ENCODE measurements around the gene MINDY4. TPM values are rescaled to one million over a fixed set of nuclear protein-coding genes. Genes with fewer than 3 reads are reported as not detected.

The MINDY4 gene
- total RNA-seq, 1 donor from 2014 or later: 5.3 TPM

DNA sequence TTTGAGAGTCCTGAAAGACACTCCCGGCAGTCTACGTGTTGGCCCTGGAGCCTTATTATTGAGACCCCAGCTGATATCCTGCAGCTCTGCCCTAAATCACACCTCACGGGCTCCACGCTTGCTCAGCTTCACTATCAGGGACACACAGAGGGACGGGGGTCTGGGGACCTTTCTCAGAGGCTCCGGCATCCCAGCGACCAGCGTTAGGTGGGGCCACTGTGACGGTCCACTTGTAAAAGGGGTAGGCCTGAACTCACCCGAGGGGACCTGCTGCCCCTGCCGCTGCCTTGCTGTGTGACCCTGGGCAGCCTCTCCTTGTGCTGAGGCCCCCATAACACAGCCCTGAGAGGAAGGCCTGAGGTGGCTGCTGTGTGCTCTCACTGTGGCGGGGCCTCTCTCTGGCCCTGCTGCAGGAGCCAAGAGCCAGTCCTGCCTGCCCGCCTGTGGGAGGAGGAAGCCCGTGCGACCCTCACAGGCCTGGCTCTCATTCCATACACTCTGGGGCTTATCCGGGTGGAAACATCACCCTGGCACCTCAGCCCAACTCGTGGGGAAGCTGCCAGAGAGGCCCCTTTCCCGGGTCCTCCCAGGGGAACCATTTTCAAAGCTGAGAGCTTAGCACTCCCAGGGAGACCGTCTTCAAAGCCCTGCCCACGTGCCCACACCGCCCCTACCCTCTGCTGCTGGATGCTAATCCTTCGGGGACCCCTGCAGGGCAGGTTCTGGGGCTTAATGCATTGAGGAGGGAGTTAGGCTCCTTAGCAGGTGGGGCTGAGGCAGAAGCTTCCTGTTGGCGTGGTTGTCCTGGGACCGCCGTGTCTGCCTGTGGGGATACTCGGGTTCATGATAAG is 162.1 kb downstream of the MINDY4 start:
- no peaks in the 10 kb centered on the region for H3K27me3 ChIP-seq (ENCODE audit: control insufficient read depth, insufficient read depth, low read length)
- no peaks in the 10 kb centered on the region for H3K36me3 ChIP-seq (ENCODE audit: control insufficient read depth, insufficient read depth, low read length)
- TF ChIP-seq, protein P1, sequence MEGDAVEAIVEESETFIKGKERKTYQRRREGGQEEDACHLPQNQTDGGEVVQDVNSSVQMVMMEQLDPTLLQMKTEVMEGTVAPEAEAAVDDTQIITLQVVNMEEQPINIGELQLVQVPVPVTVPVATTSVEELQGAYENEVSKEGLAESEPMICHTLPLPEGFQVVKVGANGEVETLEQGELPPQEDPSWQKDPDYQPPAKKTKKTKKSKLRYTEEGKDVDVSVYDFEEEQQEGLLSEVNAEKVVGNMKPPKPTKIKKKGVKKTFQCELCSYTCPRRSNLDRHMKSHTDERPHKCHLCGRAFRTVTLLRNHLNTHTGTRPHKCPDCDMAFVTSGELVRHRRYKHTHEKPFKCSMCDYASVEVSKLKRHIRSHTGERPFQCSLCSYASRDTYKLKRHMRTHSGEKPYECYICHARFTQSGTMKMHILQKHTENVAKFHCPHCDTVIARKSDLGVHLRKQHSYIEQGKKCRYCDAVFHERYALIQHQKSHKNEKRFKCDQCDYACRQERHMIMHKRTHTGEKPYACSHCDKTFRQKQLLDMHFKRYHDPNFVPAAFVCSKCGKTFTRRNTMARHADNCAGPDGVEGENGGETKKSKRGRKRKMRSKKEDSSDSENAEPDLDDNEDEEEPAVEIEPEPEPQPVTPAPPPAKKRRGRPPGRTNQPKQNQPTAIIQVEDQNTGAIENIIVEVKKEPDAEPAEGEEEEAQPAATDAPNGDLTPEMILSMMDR (IDR thresholded peaks at IDR 0.05; ENCODE audit: insufficient read depth, low read length, poor library complexity, severe bottlenecking): no peak
- no peak for DNase-seq (ENCODE audit: low read depth)
- H3K4me3 ChIP-seq (ENCODE audit: low read depth, low read length): no peak overlapping the region

DNA sequence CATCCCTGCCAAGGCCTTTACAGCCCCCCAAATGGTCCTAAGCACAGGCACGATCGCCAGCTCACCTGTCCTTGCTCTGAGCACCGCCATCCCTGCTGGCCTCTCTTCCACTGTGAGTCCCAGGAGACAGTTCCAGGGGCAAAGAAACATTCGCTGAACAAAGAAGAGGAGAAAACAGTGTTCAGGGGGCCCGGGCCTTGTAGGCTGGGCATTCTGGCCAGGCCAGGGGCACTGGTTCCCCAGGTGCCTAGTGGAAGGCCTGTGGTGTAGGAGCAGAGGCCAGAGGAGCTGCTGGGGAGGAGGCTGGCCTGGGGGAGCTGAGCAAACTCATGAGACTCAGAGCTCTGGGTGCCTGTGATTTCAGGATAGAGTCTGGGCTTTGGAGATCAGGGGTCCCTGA is 163.0 kb downstream of the MINDY4 start:
- Histone ChIP-seq H3K27me3 (ENCODE audit: control insufficient read depth, insufficient read depth, low read length) (no peaks in the 10 kb centered on the region), H3K4me3 (ENCODE audit: low read depth, low read length) (no peak overlapping the region), H3K36me3 (ENCODE audit: control insufficient read depth, insufficient read depth, low read length) (no peaks in the 10 kb centered on the region)
- TF ChIP-seq, protein P1 (IDR thresholded peaks at IDR 0.05; ENCODE audit: insufficient read depth, low read length, poor library complexity, severe bottlenecking): no peak
- no peak for DNase-seq (ENCODE audit: low read depth)

DNA sequence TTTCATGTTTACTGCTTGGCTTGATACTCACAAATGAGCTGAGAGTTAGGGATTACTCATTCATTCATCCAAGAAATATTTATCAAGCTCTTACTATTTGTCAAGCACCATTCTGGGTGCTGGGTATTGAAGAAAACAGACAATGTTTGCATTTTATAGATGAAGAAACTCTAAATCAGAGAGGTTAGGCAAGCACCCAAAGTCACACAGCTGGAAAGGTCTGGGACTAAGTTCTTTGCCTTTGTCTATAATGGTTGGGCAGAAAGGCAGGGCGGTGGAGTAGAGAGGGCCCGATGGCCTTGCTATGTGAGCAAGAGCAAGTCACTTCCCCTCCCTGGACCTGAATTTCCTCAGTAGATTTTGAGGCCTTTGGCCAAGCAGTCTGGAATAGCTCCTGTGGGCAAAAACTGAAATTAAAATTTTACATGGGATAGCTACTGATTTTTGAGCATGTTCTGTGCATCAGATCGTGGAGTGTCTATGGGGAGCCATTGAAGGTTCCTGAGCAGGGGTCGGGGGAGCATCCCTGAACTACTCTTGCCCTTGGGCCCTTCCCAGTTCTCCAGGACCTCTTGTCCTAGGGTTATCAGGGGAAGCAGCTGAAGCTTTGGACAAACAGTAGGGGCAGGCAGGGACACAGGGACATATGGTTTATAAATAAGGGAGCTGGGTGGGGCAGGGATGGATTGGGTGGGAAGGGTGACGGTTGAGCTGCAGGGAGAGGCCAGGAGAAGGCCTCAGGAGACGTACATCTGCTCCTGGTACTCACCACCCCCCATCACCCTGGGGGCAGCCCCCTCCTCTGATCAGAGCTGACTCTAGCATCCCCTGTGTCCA is 163.7 kb downstream of the MINDY4 start:
- H3K36me3 ChIP-seq (ENCODE audit: control insufficient read depth, insufficient read depth, low read length): no peaks in the 10 kb centered on the region
- no peak for DNase-seq (ENCODE audit: low read depth)
- TF ChIP-seq, protein P1 (IDR thresholded peaks at IDR 0.05; ENCODE audit: insufficient read depth, low read length, poor library complexity, severe bottlenecking): no peak
- no peak overlapping the region for H3K4me3 ChIP-seq (ENCODE audit: low read depth, low read length)
- H3K27me3 ChIP-seq (ENCODE audit: control insufficient read depth, insufficient read depth, low read length): no peaks in the 10 kb centered on the region

DNA sequence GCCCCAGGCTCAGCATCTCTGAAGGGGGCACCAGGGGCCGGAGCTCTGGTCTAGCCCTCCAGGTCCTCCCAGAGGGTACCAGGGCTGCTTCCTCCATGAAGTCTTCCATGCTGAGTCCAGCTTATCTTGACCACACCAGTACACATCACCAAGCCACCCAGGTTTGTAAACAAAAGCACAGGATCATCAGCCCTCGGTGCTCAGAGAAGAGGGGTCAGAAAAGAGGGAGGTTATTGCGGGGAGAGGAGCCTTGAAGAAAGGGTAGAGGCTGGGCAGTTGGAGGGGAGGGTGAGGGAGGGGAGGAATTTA is 164.3 kb downstream of the MINDY4 start:
- TF ChIP-seq, protein P1 (IDR thresholded peaks at IDR 0.05; ENCODE audit: insufficient read depth, low read length, poor library complexity, severe bottlenecking): no peak
- no peaks in the 10 kb centered on the region for H3K36me3 ChIP-seq (ENCODE audit: control insufficient read depth, insufficient read depth, low read length)
- no peak for DNase-seq (ENCODE audit: low read depth)
- no peaks in the 10 kb centered on the region for H3K27me3 ChIP-seq (ENCODE audit: control insufficient read depth, insufficient read depth, low read length)
- no peak overlapping the region for H3K4me3 ChIP-seq (ENCODE audit: low read depth, low read length)

DNA sequence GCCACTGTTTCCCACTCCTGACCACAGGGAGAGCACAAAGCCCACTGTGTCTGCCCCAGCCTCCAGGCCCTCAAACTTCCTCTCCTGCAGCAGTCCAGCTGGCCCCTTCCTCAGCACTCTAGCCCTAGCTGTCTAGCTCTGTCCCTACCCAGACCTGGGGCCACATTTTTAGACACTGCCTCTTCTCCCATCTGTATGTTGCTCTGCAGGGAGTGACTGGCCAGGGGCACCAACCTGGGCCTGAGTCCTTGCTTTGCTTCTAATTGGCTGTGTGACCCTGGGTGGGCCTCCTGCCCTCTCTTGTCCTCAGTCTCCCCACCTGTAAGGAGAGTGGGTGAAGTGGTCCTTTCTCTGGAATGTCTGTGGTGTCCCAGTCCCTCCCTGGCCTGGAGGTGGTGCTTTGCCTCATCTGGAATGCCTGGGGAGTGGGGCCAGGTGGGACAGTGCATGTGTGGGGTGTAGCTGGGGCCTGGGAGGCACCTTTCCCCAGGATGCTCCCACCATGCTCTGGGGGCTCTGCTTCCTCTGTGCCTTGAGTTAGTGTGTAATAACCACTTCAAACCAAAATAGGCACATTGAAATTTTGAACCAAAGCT is 165.5 kb downstream of the MINDY4 start:
- no peak for DNase-seq (ENCODE audit: low read depth)
- Histone ChIP-seq H3K36me3 (ENCODE audit: control insufficient read depth, insufficient read depth, low read length) (no peaks in the 10 kb centered on the region), H3K27me3 (ENCODE audit: control insufficient read depth, insufficient read depth, low read length) (no peaks in the 10 kb centered on the region), H3K4me3 (ENCODE audit: low read depth, low read length) (no peak overlapping the region)
- TF ChIP-seq, protein P1 (IDR thresholded peaks at IDR 0.05; ENCODE audit: insufficient read depth, low read length, poor library complexity, severe bottlenecking): no peak
